ENCODE results near the gene ERI3.

The ERI3 gene

DNA sequence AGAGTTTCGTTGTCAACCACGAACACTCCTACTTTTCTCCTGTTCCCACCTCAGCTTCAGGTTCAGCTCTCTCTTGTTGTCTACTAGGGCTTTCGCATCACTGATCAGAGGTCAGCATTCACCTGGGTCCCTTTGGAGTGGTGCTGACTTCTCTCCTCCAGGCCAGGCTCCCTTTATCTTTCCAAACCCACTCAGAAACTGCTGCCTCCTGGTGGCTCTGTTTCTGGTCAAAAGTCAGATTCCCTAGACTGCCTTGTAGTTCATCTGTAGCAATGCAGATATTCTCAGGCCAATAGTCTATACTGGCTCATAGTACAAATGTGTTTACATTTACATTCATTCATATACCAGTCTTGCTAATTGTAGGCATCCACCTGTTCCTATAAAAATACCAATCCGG is 6.4 kb upstream of the ERI3 start:
- Histone ChIP-seq H2AFZ (ENCODE audit: low read length) (no peak overlapping the region), H3K9me3 (ENCODE audit: low read length) (no peaks in the 10 kb centered on the region), H3K79me2 (ENCODE audit: insufficient read depth, low read length) (no peaks in the 10 kb centered on the region), H3K9ac (ENCODE audit: low read length) (no peak overlapping the region), H3K4me2 (ENCODE audit: low read length) (no peak overlapping the region), H4K20me1 (ENCODE audit: insufficient read depth, low read length) (no peaks in the 10 kb centered on the region), H3F3A (ENCODE audit: insufficient read depth, low read length) (no peaks in the 10 kb centered on the region), H3K27me3 (ENCODE audit: insufficient read depth, low read length) (no peaks in the 10 kb centered on the region), H3K4me1 (ENCODE audit: insufficient read depth, low read length, severe bottlenecking) (peaks cover 6% of the 10 kb centered on the region), H3K9me2 (ENCODE audit: low read depth, low read length) (no peaks in the 10 kb centered on the region), H3K27ac (ENCODE audit: low read depth, low read length, poor library complexity, severe bottlenecking) (no peak overlapping the region), H3K36me3 (ENCODE audit: insufficient read depth, low read length) (no peaks in the 10 kb centered on the region), H3K4me3 (ENCODE audit: low read depth, low read length, poor library complexity, severe bottlenecking) (no peak overlapping the region)
- no peak for TF ChIP-seq EZH2 (IDR thresholded peaks at IDR 0.05; ENCODE audit: borderline replicate concordance, low read length)
- TF ChIP-seq, protein P1, sequence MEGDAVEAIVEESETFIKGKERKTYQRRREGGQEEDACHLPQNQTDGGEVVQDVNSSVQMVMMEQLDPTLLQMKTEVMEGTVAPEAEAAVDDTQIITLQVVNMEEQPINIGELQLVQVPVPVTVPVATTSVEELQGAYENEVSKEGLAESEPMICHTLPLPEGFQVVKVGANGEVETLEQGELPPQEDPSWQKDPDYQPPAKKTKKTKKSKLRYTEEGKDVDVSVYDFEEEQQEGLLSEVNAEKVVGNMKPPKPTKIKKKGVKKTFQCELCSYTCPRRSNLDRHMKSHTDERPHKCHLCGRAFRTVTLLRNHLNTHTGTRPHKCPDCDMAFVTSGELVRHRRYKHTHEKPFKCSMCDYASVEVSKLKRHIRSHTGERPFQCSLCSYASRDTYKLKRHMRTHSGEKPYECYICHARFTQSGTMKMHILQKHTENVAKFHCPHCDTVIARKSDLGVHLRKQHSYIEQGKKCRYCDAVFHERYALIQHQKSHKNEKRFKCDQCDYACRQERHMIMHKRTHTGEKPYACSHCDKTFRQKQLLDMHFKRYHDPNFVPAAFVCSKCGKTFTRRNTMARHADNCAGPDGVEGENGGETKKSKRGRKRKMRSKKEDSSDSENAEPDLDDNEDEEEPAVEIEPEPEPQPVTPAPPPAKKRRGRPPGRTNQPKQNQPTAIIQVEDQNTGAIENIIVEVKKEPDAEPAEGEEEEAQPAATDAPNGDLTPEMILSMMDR (IDR thresholded peaks at IDR 0.05; ENCODE audit: low read length), result no peak

GRCh38 chr1:44359234-44359935 is 4.3 kb upstream of the ERI3 start:
- Histone ChIP-seq H3K27me3 (ENCODE audit: insufficient read depth, low read length) (no peaks in the 10 kb centered on the region), H3K9me2 (ENCODE audit: low read depth, low read length) (no peaks in the 10 kb centered on the region), H3F3A (ENCODE audit: insufficient read depth, low read length) (no peaks in the 10 kb centered on the region), H3K27ac (ENCODE audit: low read depth, low read length, poor library complexity, severe bottlenecking) (no peak overlapping the region), H4K20me1 (ENCODE audit: insufficient read depth, low read length) (no peaks in the 10 kb centered on the region), H3K9ac (ENCODE audit: low read length) (no peak overlapping the region), H3K4me1 (ENCODE audit: insufficient read depth, low read length, severe bottlenecking) (peaks cover 14% of the 10 kb centered on the region), H3K79me2 (ENCODE audit: insufficient read depth, low read length) (peaks cover 3% of the 10 kb centered on the region), H3K4me2 (ENCODE audit: low read length) (no peak overlapping the region), H3K4me3 (ENCODE audit: low read depth, low read length, poor library complexity, severe bottlenecking) (no peak overlapping the region), H2AFZ (ENCODE audit: low read length) (no peak overlapping the region), H3K36me3 (ENCODE audit: insufficient read depth, low read length) (no peaks in the 10 kb centered on the region), H3K9me3 (ENCODE audit: low read length) (no peaks in the 10 kb centered on the region)
- no peak for TF ChIP-seq EZH2 (IDR thresholded peaks at IDR 0.05; ENCODE audit: borderline replicate concordance, low read length)
- TF ChIP-seq, protein P1 (IDR thresholded peaks at IDR 0.05; ENCODE audit: low read length), result no peak

DNA sequence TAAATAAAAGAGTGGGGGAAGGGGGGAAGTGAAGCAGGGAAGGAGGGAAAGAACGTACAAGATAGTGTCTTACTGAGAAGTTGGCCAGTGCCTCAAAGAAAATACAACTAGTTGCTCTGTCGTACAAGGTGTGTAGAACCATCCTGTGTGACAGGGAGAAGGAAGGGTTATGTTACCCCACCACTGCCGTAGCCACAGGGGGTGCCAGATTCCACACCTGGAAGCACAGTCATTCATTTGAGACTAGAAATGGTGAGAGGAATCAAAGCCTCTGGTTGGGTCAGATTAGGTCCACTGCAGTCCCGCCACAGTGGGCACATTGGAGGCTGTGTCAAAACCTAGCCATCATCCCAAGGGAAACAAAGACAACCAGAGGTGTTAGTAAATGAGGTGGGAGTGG is 2.7 kb upstream of the ERI3 start:
- no peak overlapping the region for H2AFZ ChIP-seq (ENCODE audit: low read length)
- H3K9me2 ChIP-seq (ENCODE audit: low read depth, low read length), result no peaks in the 10 kb centered on the region
- TF ChIP-seq, protein P1 (IDR thresholded peaks at IDR 0.05; ENCODE audit: low read length), result no peak
- no peak for TF ChIP-seq EZH2 (IDR thresholded peaks at IDR 0.05; ENCODE audit: borderline replicate concordance, low read length)
- no peaks in the 10 kb centered on the region for H3K9me3 ChIP-seq (ENCODE audit: low read length)
- no peak overlapping the region for H3K27ac ChIP-seq (ENCODE audit: low read depth, low read length, poor library complexity, severe bottlenecking)
- H3K4me1 ChIP-seq (ENCODE audit: insufficient read depth, low read length, severe bottlenecking), result peaks cover 29% of the 10 kb centered on the region
- no peak overlapping the region for H3K4me3 ChIP-seq (ENCODE audit: low read depth, low read length, poor library complexity, severe bottlenecking)
- H3F3A ChIP-seq (ENCODE audit: insufficient read depth, low read length), result no peaks in the 10 kb centered on the region
- H3K36me3 ChIP-seq (ENCODE audit: insufficient read depth, low read length), result peaks cover 3% of the 10 kb centered on the region; the same call in 1 of the 2 replicates
- no peak overlapping the region for H3K9ac ChIP-seq (ENCODE audit: low read length)
- H4K20me1 ChIP-seq (ENCODE audit: insufficient read depth, low read length), result no peaks in the 10 kb centered on the region
- H3K27me3 ChIP-seq (ENCODE audit: insufficient read depth, low read length), result no peaks in the 10 kb centered on the region
- H3K79me2 ChIP-seq (ENCODE audit: insufficient read depth, low read length), result peaks cover 16% of the 10 kb centered on the region
- no peak overlapping the region for H3K4me2 ChIP-seq (ENCODE audit: low read length)
